Measurements from ENCODE around the gene GGT6. TPM values are rescaled to one million over a fixed set of nuclear protein-coding genes. Genes with fewer than 3 reads are reported as not detected.

Gene GGT6
- total RNA-seq, 4 donors from 2014 or later, result 214 to 308 (median 283) TPM

DNA sequence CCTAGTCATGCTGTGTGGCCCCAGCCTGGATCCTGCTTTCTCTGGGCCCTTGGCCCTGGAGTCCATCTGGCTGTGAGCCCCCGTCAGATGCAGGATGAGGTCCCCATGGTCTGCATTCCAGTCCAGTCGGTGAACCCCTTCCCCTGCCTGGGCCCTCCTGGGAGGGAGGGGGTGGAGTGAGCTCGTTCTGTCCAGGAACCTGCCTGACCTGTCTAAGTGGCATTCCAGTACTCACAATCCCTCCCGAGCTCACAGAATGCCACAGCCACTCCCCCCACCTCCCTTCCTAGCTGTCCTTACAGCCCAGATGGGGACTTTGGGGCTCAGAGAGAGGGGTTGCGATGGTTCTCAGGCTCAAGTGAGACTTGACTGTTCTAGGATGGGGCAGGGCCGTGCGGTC, 46.2 kb downstream of the GGT6 start:
- in situ Hi-C loops (cut with MboI; ENCODE audit: low pct_ligation_motif_present in 1 of 4, low pct_unique_long_range_greater_than_20kb in 1 of 4, low sequenced_read_pairs in 3 of 4), result no loop called here
- DNase-seq, result no peak
- H3K27ac ChIP-seq, result no peak overlapping the region

DNA sequence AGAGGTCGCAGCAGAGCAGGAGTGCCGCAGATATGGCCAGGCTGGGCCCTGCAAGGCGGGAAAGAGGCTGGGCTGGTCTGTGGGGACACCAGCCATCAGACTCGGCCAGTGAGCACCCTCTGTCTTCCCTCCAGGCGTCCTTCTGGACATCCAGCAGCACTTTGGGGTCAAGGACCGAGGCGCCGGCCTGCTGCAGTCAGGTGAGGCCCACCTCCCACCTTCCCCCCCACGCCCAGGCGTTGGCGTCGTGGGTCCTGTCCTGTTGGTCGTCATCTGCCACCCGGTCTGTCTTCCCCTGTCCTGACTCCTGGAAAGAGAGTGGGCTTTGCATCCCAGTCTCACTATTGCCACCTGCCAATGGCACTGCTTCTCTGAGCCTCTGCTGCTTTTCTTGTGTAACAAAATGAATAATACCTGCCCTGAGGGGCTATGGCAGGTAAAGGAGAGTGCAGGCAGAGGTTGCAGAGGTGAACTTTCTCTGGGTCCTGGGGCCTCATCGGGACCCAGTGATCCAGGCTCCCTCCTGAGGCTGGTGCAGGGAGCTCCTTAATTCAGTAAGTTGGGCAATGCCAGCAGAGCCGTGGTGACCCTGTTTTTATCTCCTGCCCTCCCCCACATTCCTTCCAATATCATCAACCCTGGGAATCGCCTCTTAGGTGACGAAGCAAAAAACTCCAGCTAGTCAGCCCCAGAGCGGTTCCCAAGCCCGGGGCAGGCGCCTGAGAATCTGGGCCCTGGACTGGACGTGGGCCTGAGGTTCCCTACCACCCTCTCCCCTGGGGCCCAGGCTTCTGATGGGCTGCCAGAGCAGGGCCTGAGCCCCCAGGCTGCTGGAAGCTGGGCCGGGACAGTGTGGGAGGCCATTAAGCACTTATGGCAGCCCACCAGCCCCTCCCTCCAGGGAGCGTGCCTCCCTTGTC, 47.0 kb downstream of the GGT6 start:
- Histone ChIP-seq H3K36me3 (no peaks in the 10 kb centered on the region), H3K4me3 (no peak overlapping the region), H3K4me1 (no peaks in the 10 kb centered on the region), H3K27me3 (no peaks in the 10 kb centered on the region), H3K27ac (no peak overlapping the region), H3K9me3 (no peaks in the 10 kb centered on the region)
- WGBS, 2 donors (ENCODE audit: low coverage in 1 of 2), result 81% methylated on average over 20 of the region's 24 CpGs; no CpG with 5 or more reads in 1 of the 2 donors
- in situ Hi-C loops (cut with MboI; ENCODE audit: low pct_ligation_motif_present in 1 of 4, low pct_unique_long_range_greater_than_20kb in 1 of 4, low sequenced_read_pairs in 3 of 4) (no loop called here), intact Hi-C loops (cut with DNase I; ENCODE audit: low total_unique reads) (no loop called here)
- DNase-seq, result no peak
- no peak for TF ChIP-seq EP300 (IDR thresholded peaks at IDR 0.05; ENCODE audit: low read depth)
- TF ChIP-seq, protein P1, sequence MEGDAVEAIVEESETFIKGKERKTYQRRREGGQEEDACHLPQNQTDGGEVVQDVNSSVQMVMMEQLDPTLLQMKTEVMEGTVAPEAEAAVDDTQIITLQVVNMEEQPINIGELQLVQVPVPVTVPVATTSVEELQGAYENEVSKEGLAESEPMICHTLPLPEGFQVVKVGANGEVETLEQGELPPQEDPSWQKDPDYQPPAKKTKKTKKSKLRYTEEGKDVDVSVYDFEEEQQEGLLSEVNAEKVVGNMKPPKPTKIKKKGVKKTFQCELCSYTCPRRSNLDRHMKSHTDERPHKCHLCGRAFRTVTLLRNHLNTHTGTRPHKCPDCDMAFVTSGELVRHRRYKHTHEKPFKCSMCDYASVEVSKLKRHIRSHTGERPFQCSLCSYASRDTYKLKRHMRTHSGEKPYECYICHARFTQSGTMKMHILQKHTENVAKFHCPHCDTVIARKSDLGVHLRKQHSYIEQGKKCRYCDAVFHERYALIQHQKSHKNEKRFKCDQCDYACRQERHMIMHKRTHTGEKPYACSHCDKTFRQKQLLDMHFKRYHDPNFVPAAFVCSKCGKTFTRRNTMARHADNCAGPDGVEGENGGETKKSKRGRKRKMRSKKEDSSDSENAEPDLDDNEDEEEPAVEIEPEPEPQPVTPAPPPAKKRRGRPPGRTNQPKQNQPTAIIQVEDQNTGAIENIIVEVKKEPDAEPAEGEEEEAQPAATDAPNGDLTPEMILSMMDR (IDR thresholded peaks at IDR 0.05), result no peak
- TF ChIP-seq POLR2A (IDR thresholded peaks at IDR 0.05), result no peak
- no peak for TF ChIP-seq POLR2AphosphoS5 (IDR thresholded peaks at IDR 0.05)

More for the DNA sequence above, 46.2 kb downstream of the GGT6 start:
- Histone ChIP-seq H3K9me3 (no peaks in the 10 kb centered on the region), H3K4me3 (no peak overlapping the region), H3K27me3 (no peaks in the 10 kb centered on the region), H3K4me1 (no peaks in the 10 kb centered on the region), H3K36me3 (no peaks in the 10 kb centered on the region)
- TF ChIP-seq EP300 (IDR thresholded peaks at IDR 0.05; ENCODE audit: low read depth), result no peak
- TF ChIP-seq, protein P1 (IDR thresholded peaks at IDR 0.05), result no peak
- TF ChIP-seq POLR2A (IDR thresholded peaks at IDR 0.05), result no peak
- intact Hi-C loops (cut with DNase I; ENCODE audit: low total_unique reads), result no loop called here
- 68% methylated on average over 6 of the region's 7 CpGs; no CpG with 5 or more reads in 1 of the 2 donors for WGBS, 2 donors (ENCODE audit: low coverage in 1 of 2)

DNA sequence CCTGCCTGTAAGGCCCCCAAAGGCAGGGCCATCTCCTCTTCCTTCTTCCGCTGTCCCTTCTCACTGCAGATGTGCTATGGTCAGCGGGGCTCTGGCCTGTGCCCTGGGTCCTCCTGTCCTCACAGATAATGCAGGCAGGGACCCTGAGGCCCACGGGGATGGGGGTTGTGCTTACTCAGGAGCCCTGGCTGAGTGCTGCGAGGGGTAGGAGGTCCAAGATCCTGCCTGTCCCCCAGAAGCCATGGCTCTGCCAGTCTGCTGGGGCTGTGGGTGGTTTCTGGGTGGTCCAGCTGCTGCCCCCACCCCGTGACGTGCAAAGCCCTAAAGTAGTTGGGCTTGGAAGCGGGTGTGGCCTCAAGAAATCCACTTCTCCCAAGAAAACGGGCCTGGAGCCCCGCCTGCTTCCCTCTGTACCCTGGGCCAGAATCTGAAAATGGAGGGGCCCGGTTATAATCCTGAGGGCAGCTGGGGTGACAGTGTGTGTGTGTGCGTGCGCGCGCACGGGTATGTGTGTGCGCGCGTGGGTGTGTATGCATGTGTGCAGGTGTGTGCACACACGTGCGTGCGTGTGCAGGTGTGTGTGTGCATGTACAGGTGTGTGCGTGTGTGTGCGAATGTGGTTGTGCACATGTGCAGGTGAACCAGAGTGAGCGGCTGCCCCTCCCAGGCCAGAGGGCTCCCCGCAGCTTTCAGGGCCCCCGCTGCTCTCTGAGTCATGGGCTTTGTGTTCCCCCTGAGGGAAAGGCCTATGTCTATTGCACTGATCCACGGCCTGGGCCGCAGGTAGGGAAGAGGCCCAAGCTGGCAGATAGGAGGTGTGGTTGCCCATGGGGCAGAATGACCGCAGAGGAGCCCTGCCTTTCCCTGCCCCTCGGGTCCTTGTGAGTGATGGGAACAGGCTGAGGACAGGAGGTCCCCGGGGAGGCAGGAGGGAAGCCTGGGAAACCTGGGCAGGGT, 47.9 kb downstream of the GGT6 start:
- Histone ChIP-seq H3K27me3 (no peaks in the 10 kb centered on the region), H3K27ac (no peak overlapping the region), H3K4me1 (no peaks in the 10 kb centered on the region), H3K36me3 (no peaks in the 10 kb centered on the region), H3K4me3 (no peak overlapping the region), H3K9me3 (no peaks in the 10 kb centered on the region)
- DNase-seq, result no peak
- in situ Hi-C loops (cut with MboI; ENCODE audit: low pct_ligation_motif_present in 1 of 4, low pct_unique_long_range_greater_than_20kb in 1 of 4, low sequenced_read_pairs in 3 of 4) (no loop called here), intact Hi-C loops (cut with DNase I; ENCODE audit: low total_unique reads) (no loop called here)
- no peak for TF ChIP-seq EP300 (IDR thresholded peaks at IDR 0.05; ENCODE audit: low read depth)
- no peak for TF ChIP-seq POLR2AphosphoS5 (IDR thresholded peaks at IDR 0.05)
- TF ChIP-seq POLR2A (IDR thresholded peaks at IDR 0.05), result no peak
- TF ChIP-seq, protein P1 (IDR thresholded peaks at IDR 0.05), result no peak
- WGBS, 2 donors (ENCODE audit: low coverage in 1 of 2), result 87 to 100% methylated on average over 1 to 31 of the region's 31 CpGs
